Adrenal gland (tissue), 12 donors: ENCODE measurements around the gene PTPMT1. TPM values are rescaled to one million over a fixed set of nuclear protein-coding genes. Genes with fewer than 3 reads are reported as not detected.
A peak's percentile ranks its signal among the peaks of the same experiment; 100 is the strongest.

ENCODE experiments used
- DNase-seq, 7 donors: peaks; one replicate each; pipeline ENCODE4 v3.0.0-alpha.2; 2019 to 2020
- H3K27ac ChIP-seq, 5 donors: fragments of 200-600 bp; sonication (generic) in 4 of 5; 1 replicate in 3 of 5; 2 replicates in 2 of 5; pipeline versions ENCODE4 v1.5.1 to v1.8.0; 2016 to 2020; ENCODE audit warnings: mild to moderate bottlenecking in 1 of 5
- H3K27me3 ChIP-seq: fragments of 200-600 bp; 2 replicates; pipeline ENCODE4 v1.8.0; 2021
- H3K36me3 ChIP-seq, 2 donors: fragments of 200-600 bp; replicated peaks in 1 of 2; 1 replicate in 1 of 2; 2 replicates in 1 of 2; pipeline versions ENCODE4 v1.5.1 to v1.8.0; 2018 to 2022
- H3K4me1 ChIP-seq, 2 donors: fragments of 200-600 bp; replicated peaks in 1 of 2; 1 replicate in 1 of 2; 2 replicates in 1 of 2; pipeline versions ENCODE4 v1.5.1 to v1.8.0; 2018 to 2021
- H3K4me3 ChIP-seq, 4 donors: fragments of 200-600 bp; sonication (generic) in 3 of 4; one replicate each; pipeline ENCODE4 v1.5.1; 2016 to 2018
- H3K9me3 ChIP-seq, 3 donors: fragments of 200-600 bp; sonication (generic) in 1 of 3; replicated peaks in 1 of 3; 1 replicate in 2 of 3; 2 replicates in 1 of 3; pipeline versions ENCODE4 v1.5.1 to v1.8.0; 2016 to 2021
- POLR2A ChIP-seq, 2 donors: fragments of 450-650 bp; IDR thresholded peaks; one replicate each; pipeline ENCODE4 v1.6.1; 2017; ENCODE audit warnings: antibody characterized with exemption in 2 of 2, mild to moderate bottlenecking in 2 of 2, moderate library complexity in 1 of 2
- WGBS, 4 donors: extraction: QIAGEN DNeasy Blood & Tissue Kit in 2 of 4; methylation state at CpG; one replicate each; pipeline versions ENCODE4 v1.1.5 to v1.1.7; 2013 to 2017; 5-methylcytosine and 5-hydroxymethylcytosine counted together
- intact Hi-C, 2 donors: fragments of 100-400 bp; cut with DNase I; formaldehyde crosslinking; loops; one replicate each; pipeline versions ENCODE4 v1.14.1 to v1.15.0; 2022 to 2023
- polyA plus RNA-seq, 3 donors: library from polyadenylated mRNA; stranded (reverse); fragments of 200-250 nt in 2 of 3; fragments of 350-450 nt in 1 of 3; fragmentation: Illumina TruSeq in 1 of 3; extraction: RNeasy Lipid Tissue Mini Kit (QIAGEN cat#74804) in 1 of 3; gene quantifications; one replicate each; pipeline ENCODE4 v1.2.3, GENCODE V29; 2013 to 2014
- total RNA-seq, 9 donors: library from RNA; depleted of rRNA in 4 of 9; stranded (reverse); fragments of >200 nt in 4 of 9; fragments of 120-200 nt in 1 of 9; fragmentation: NEBNext Ultra II Directional in 1 of 9; extraction: Animal tissue kit (Norgen Biotek cat#: 25700) in 1 of 9; gene quantifications; one replicate each; pipeline versions ENCODE4 v1.1.0 to v1.2.4, GENCODE V29; 2013 to 2023
- TF ChIP-seq, protein P1 (sequence below), 6 experiments: fragments of 450-650 bp in 4 of 6; fragments of 200-600 bp in 2 of 6; sonication (generic) in 1 of 6; IDR thresholded peaks; 1 replicate in 5 of 6; 2 replicates in 1 of 6; pipeline versions ENCODE4 v1.5.1 to v1.8.0; 2016 to 2021; ENCODE audit warnings: antibody characterized with exemption in 6 of 6, mild to moderate bottlenecking in 2 of 6, moderate library complexity in 1 of 6
- donor health status: healthy with polysubstance abuse.
- donor health status: Bipolar disorder and iron deficiency.
- donor health status: DM: yes; HTN: yes; CAD: no.
- donor health status: DM: no; HTN: no; CAD: no.
- donor health status: DM: no; HTN: no; CAD: no.
- donor health status: DM: yes; HTN: yes; CAD: no.

PTPMT1 gene
- total and polyA plus RNA-seq, 12 donors = 52.1 to 180 (median 85.6) TPM

DNA sequence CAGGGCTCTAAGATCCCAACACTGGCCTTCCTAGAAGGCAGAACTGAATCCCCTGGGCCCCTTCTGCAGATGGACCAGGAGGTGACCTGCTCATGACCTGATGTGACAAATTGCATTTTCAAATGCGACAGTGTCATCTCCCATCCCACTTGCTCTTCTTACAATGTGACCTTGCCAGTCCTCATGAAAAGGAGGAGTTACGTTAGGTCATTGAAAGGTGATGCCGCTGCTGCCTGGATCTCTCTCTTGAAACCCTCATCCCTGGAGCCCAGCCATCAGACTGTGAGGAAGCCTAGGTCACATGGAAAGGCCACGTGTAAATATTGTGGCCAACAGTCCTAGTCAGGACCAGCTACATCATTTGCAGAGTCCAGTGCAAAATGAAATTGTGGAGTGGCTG, 34.5 kb downstream of the PTPMT1 start:
- intact Hi-C loops = no loop called here
- WGBS, 4 donors = 32 to 45% (median 39%) methylated on average over 3 to 4 of the region's 4 CpGs
- Histone ChIP-seq H3K4me1 (no peaks in the 10 kb centered on the region), H3K9me3 (no peaks in the 10 kb centered on the region), H3K36me3 (no peaks in the 10 kb centered on the region), H3K27ac (no peak overlapping the region), H3K4me3 (no peak overlapping the region), H3K27me3 (no peaks in the 10 kb centered on the region)
- TF ChIP-seq, protein P1, sequence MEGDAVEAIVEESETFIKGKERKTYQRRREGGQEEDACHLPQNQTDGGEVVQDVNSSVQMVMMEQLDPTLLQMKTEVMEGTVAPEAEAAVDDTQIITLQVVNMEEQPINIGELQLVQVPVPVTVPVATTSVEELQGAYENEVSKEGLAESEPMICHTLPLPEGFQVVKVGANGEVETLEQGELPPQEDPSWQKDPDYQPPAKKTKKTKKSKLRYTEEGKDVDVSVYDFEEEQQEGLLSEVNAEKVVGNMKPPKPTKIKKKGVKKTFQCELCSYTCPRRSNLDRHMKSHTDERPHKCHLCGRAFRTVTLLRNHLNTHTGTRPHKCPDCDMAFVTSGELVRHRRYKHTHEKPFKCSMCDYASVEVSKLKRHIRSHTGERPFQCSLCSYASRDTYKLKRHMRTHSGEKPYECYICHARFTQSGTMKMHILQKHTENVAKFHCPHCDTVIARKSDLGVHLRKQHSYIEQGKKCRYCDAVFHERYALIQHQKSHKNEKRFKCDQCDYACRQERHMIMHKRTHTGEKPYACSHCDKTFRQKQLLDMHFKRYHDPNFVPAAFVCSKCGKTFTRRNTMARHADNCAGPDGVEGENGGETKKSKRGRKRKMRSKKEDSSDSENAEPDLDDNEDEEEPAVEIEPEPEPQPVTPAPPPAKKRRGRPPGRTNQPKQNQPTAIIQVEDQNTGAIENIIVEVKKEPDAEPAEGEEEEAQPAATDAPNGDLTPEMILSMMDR (IDR thresholded peaks at IDR 0.05) = no peak
- TF ChIP-seq POLR2A (IDR thresholded peaks at IDR 0.05) = no peak
- DNase-seq = peak in 5 of 7 donors; percentile 48 to 75 (median 56)

DNA sequence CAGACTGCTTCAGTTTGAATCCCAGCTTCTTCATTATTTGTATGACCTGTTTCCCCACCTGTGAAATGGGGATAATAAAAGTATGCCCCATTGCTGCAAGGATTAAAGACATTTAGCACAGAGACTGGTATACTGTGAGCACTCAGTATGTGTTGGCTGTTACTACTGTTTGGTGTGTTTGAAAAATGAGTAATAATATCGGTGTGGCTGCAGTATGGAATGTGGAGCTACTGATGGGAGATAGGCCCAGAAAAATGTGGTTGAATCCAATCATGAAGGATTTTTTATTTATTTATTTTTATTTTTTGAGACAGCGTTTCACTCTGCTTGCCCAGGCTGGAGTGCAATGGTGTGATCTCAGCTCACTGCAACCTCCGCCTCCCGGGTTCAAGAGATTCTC, 37.9 kb downstream of the PTPMT1 start:
- DNase-seq = no peak
- Histone ChIP-seq H3K4me1 (peaks cover 0 to 3% of the 10 kb centered on the region in 2 donors), H3K27me3 (no peaks in the 10 kb centered on the region), H3K36me3 (no peaks in the 10 kb centered on the region), H3K27ac (no peak overlapping the region), H3K9me3 (no peaks in the 10 kb centered on the region), H3K4me3 (no peak overlapping the region)
- intact Hi-C loops = no loop called here
- TF ChIP-seq, protein P1 (IDR thresholded peaks at IDR 0.05) = no peak
- 87 to 94% (median 90%) methylated on average over 4 of the region's 4 CpGs for WGBS, 4 donors

DNA sequence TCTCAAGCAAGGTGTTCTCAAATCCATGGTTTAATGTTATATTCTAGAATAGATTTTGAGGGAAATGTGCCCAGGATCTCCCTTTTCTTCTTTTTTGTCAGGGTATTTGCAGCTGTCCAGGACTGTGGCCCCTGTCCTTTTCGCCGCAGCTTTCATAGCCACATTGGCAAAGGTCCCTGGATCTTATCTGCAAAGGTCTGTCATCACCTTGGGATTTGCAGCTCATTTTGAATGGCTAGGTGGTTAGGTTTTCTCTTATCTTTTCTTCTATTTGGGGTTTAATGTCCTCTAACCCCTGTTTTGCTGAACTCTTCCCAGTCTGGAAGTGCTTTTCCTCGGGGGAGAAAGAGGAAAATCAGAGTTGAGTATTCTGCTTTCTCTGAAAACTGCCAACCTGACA, 40.5 kb downstream of the PTPMT1 start:
- DNase-seq = no peak
- H3K36me3 ChIP-seq = no peaks in the 10 kb centered on the region
- H3K27ac ChIP-seq = no peak overlapping the region
- no peak for TF ChIP-seq POLR2A (IDR thresholded peaks at IDR 0.05)
- TF ChIP-seq, protein P1 (IDR thresholded peaks at IDR 0.05) = no peak
- no peaks in the 10 kb centered on the region for H3K27me3 ChIP-seq
- H3K4me3 ChIP-seq = no peak overlapping the region
- 46 to 57% (median 53%) methylated on average over 3 of the region's 3 CpGs for WGBS, 4 donors
- intact Hi-C loops = no loop called here
- H3K4me1 ChIP-seq = peaks cover 0 to 3% of the 10 kb centered on the region in 2 donors
- no peaks in the 10 kb centered on the region for H3K9me3 ChIP-seq

DNA sequence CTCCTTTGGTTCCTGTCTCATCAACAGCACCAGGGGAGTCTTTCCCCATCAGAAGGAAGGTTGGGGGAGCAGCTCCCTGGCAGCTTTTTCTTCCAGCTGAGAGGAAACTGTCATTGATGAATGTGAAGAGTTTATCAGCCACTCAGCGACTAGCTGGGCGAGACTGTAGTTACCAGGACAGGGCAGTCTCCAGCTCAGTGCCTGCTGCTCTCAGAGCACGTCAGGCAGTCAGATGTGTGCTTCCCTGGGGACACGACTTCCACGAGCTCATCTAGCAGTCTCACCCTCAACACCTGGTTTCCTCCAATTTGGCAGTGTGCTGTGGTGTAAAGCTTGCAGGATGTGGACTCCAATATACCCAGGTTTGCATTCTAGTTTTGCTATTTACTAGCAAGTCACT, 41.3 kb downstream of the PTPMT1 start:
- Histone ChIP-seq H3K27me3 (no peaks in the 10 kb centered on the region), H3K4me3 (no peak overlapping the region), H3K4me1 (peaks cover 0 to 3% of the 10 kb centered on the region in 2 donors), H3K9me3 (no peaks in the 10 kb centered on the region), H3K27ac (no peak overlapping the region), H3K36me3 (no peaks in the 10 kb centered on the region)
- DNase-seq = no peak
- TF ChIP-seq POLR2A (IDR thresholded peaks at IDR 0.05) = no peak
- TF ChIP-seq, protein P1 (IDR thresholded peaks at IDR 0.05) = no peak
- intact Hi-C loops = no loop called here
- WGBS, 4 donors = 45 to 63% (median 53%) methylated on average over 5 of the region's 5 CpGs
